DMS114 treated with DMSO at 0.1 percent for 48 hours (cell line): Measurements from ENCODE around the gene NDN.

Experiments
- DNase-seq: peaks from one replicate; lab custom pipeline; 2025; ENCODE audit not compliant: unreplicated experiment; lab: John Stamatoyannopoulos, UW

Gene NDN

GRCh38 chr15:23644829-23645228 lies 42.3 kb downstream of the NDN start:
- no peak for DNase-seq

GRCh38 chr15:23642413-23643044 lies 44.6 kb downstream of the NDN start:
- peak; percentile 63 for DNase-seq
